Mesendoderm (in vitro differentiated cells): ENCODE data around the gene NUP153.
"Not testable (repeated sequence)": the region's sequence is repeated elsewhere in the genome, so short reads cannot be mapped to it uniquely, and the experiment has no call there.

ENCODE experiments used
- DNase-seq: peaks from one replicate; pipeline ENCODE4 v3.0.0; 2013
- H2AK5ac ChIP-seq: 2 replicates; pipeline ENCODE4 v1.6.1; 2013; ENCODE audit warnings: low read length, inconsistent platforms
- H2BK120ac ChIP-seq: 2 replicates; pipeline ENCODE4 v1.6.1; 2013; ENCODE audit warnings: low read depth, mild to moderate bottlenecking, low read length, moderate library complexity, mixed read lengths
- H2BK15ac ChIP-seq: replicated peaks from 2 replicates; pipeline ENCODE4 v1.6.1; 2013; ENCODE audit warnings: low read depth, mild to moderate bottlenecking, moderate library complexity
- H2BK5ac ChIP-seq: 2 replicates; pipeline ENCODE4 v1.6.1; 2013; ENCODE audit warnings: low read length, inconsistent platforms
- H3K18ac ChIP-seq: 2 replicates; pipeline ENCODE4 v1.6.1; 2013; ENCODE audit warnings: mild to moderate bottlenecking, low read length, mixed read lengths
- H3K23ac ChIP-seq: one replicate; pipeline ENCODE4 v1.6.1; 2013; ENCODE audit warnings: low read length
- H3K27ac ChIP-seq: 2 replicates; pipeline ENCODE4 v1.5.1; 2013; ENCODE audit warnings: low read depth, mild to moderate bottlenecking, inconsistent platforms, low read length, moderate library complexity
- H3K27me3 ChIP-seq: 2 replicates; pipeline ENCODE4 v1.6.1; 2013; ENCODE audit warnings: low read length, control low read depth, mild to moderate bottlenecking, inconsistent platforms; ENCODE audit not compliant: insufficient read depth, poor library complexity
- H3K36me3 ChIP-seq: 2 replicates; pipeline ENCODE4 v1.6.1; 2013; ENCODE audit warnings: low read length, inconsistent platforms; ENCODE audit not compliant: control insufficient read depth, insufficient read depth
- H3K4ac ChIP-seq: one replicate; pipeline ENCODE4 v1.6.1; 2013; ENCODE audit warnings: low read depth, mild to moderate bottlenecking, low read length, moderate library complexity
- H3K4me1 ChIP-seq: 2 replicates; pipeline ENCODE4 v1.6.1; 2013; ENCODE audit warnings: low read depth, low read length, inconsistent platforms; ENCODE audit not compliant: control insufficient read depth
- H3K4me2 ChIP-seq: 2 replicates; pipeline ENCODE4 v1.6.1; 2013; ENCODE audit warnings: low read length
- H3K4me3 ChIP-seq: 2 replicates; pipeline ENCODE4 v1.5.1; 2013; ENCODE audit warnings: mild to moderate bottlenecking, low read length
- H3K56ac ChIP-seq: one replicate; pipeline ENCODE4 v1.6.1; 2013; ENCODE audit warnings: low read length
- H3K79me1 ChIP-seq: 2 replicates; pipeline ENCODE4 v1.6.1; 2013; ENCODE audit warnings: low read length, inconsistent platforms
- H3K79me2 ChIP-seq: 2 replicates; pipeline ENCODE4 v1.6.1; 2013; ENCODE audit warnings: mild to moderate bottlenecking, low read length; ENCODE audit not compliant: control insufficient read depth, insufficient read depth
- H3K9ac ChIP-seq: 2 replicates; pipeline ENCODE4 v1.6.1; 2013; ENCODE audit warnings: low read length, inconsistent platforms
- H4K5ac ChIP-seq: one replicate; pipeline ENCODE4 v1.6.1; 2013; ENCODE audit warnings: low read length
- H4K8ac ChIP-seq: one replicate; pipeline ENCODE4 v1.6.1; 2013; ENCODE audit warnings: low read depth, mild to moderate bottlenecking, control low read depth, low read length, moderate library complexity
- WGBS: extraction: QIAGEN DNeasy Blood & Tissue Kit; methylation state at CpG from one replicate; pipeline ENCODE4 v1.1.7; 2013; ENCODE audit warnings: low lambda C conversion rate, missing lambda C conversion rate; ENCODE audit not compliant: insufficient coverage; ENCODE audit errors: extremely low coverage; 5-methylcytosine and 5-hydroxymethylcytosine counted together

The NUP153 gene

DNA sequence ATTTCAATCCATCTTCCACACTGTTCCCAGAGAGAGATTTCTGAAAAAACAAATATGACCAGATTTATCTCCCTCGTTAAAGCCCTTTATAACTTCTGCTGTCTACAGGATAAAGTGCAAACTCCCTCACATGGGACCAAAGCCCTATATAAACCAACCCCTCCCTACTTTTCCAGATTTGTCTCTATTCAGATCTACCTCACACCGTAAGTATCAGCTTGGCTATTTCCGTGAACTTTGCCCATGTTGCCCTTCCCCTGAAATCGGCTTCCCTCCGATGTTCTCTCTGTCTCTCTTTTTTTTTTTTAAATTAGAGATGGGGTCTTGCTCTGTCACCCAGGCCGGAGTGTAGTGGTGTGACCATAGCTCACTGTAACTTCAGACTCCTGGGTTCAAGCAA is 118.7 kb downstream of the NUP153 start:
- H3K56ac ChIP-seq = no peak overlapping the region
- H3K36me3 ChIP-seq = no peaks in the 10 kb centered on the region
- H3K9ac ChIP-seq = no peak overlapping the region
- no peaks in the 10 kb centered on the region for H3K27me3 ChIP-seq
- no peak overlapping the region for H2BK15ac ChIP-seq
- no peak overlapping the region for H4K5ac ChIP-seq
- WGBS = no CpG with 5 or more reads among the region's 6 CpGs
- no peaks in the 10 kb centered on the region for H3K79me1 ChIP-seq
- H2BK120ac ChIP-seq = no peak overlapping the region
- H3K4me2 ChIP-seq = no peak overlapping the region
- H2AK5ac ChIP-seq = no peak overlapping the region
- no peak overlapping the region for H2BK5ac ChIP-seq
- H3K23ac ChIP-seq = no peak overlapping the region
- no peak overlapping the region for H3K27ac ChIP-seq
- H3K4ac ChIP-seq = no peak overlapping the region
- H3K4me1 ChIP-seq = no peaks in the 10 kb centered on the region
- H3K79me2 ChIP-seq = no peaks in the 10 kb centered on the region
- no peak for DNase-seq
- no peak overlapping the region for H3K18ac ChIP-seq
- H3K4me3 ChIP-seq = no peak overlapping the region
- no peak overlapping the region for H4K8ac ChIP-seq

DNA sequence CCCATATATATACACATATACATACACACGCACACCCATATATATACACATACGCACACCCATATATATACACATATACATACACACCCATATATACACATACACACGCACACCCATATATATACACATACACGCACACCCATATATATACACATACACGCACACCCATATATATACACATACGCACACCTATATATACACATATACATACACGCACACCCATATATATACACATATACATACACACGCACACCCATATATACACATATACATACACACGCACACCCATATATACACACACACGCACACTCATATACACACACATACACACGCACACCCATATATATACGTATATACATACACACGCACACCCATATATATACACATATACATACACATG is 120.1 kb downstream of the NUP153 start:
- 98% methylated on average over 13 of the region's 13 CpGs for WGBS

DNA sequence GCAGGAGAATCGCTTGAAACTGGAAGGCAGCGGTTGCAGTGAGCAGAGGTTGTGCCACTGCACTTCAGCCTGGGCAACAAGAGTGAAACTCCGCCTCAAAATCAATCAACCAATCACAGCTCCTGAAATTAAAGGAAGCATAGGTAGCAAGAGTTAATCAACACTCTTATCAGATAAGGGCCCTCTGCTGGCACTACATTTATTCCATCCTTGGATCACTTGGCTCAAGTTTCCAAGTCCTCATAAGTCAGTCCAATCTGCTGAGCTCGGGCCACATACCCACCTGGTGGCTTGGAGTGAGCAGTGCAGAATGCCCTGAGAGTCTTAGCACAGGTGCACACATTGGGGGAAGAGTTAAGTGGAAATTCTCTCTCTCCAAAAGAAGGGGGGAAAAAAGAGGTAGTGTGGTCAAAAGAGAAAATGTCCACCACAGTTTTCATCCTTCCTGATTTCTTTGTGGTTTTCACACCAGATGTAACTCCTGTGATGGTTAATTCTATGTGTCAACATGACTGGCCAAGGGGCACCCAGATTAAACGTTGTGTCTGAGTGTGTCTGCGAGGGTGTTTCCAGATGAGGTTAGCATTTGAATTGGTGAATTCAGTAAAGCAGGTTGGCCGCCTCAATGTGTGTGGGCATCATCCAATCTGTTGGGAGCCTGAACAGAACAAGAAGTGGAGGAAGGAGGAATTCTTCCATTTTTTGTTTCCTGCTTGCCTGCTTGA is 120.8 kb downstream of the NUP153 start:
- Histone ChIP-seq H4K5ac (no peak overlapping the region), H2BK15ac (no peak overlapping the region), H3K36me3 (no peaks in the 10 kb centered on the region), H2BK120ac (no peak overlapping the region), H3K9ac (no peak overlapping the region), H3K27me3 (no peaks in the 10 kb centered on the region), H3K4me2 (no peak overlapping the region), H3K4me3 (no peak overlapping the region), H3K23ac (no peak overlapping the region), H3K18ac (no peak overlapping the region), H2AK5ac (no peak overlapping the region), H4K8ac (no peak overlapping the region), H3K56ac (no peak overlapping the region), H3K79me2 (no peaks in the 10 kb centered on the region), H2BK5ac (no peak overlapping the region), H3K79me1 (no peaks in the 10 kb centered on the region), H3K4ac (no peak overlapping the region), H3K4me1 (no peaks in the 10 kb centered on the region), H3K27ac (no peak overlapping the region)
- DNase-seq = peak; percentile 90
- WGBS = no CpG with 5 or more reads among the region's 7 CpGs

More for the DNA sequence above, 120.1 kb downstream of the NUP153 start:
- H4K5ac ChIP-seq, H3K27ac ChIP-seq, DNase-seq, H3K4me3 ChIP-seq, H2BK120ac ChIP-seq, H3K36me3 ChIP-seq, H3K4me2 ChIP-seq, H3K79me1 ChIP-seq, H2BK15ac ChIP-seq, H2AK5ac ChIP-seq, H2BK5ac ChIP-seq, H3K27me3 ChIP-seq, H4K8ac ChIP-seq, H3K9ac ChIP-seq, H3K23ac ChIP-seq, H3K18ac ChIP-seq, H3K4me1 ChIP-seq, H3K79me2 ChIP-seq, H3K4ac ChIP-seq, H3K56ac ChIP-seq: not testable (repeated sequence)

DNA sequence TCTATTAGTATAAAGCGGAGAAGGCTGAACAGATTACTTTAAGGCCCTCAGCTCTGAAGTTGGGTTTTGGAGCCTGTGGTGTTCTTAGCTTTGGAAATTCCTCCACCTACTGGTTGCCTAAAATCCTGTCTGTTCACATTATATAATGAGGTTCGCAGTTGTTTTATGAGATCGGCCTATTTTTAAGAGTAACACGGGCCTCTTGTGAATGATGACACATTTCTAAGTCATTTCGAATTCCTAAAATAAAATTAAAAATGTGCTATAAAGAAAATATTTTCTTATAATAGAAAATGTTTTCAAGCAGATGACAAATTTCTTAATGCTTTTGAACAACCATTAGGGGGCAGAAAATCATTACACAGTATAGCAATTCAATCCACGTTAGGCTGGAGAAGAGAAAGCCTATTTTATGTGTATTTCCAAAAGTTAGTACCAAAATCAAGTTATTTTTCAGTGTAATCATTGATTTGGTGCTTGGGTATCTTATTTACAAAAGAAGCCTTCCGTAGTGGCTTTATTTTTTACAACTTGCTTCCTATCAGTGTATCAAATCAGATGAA is 122.4 kb downstream of the NUP153 start:
- no peaks in the 10 kb centered on the region for H3K27me3 ChIP-seq
- H2BK120ac ChIP-seq = no peak overlapping the region
- no peak overlapping the region for H2BK15ac ChIP-seq
- H4K8ac ChIP-seq = no peak overlapping the region
- no peak overlapping the region for H4K5ac ChIP-seq
- WGBS = no CpG with 5 or more reads among the region's 7 CpGs
- no peak overlapping the region for H3K4me2 ChIP-seq
- H3K4ac ChIP-seq = no peak overlapping the region
- H3K79me1 ChIP-seq = no peaks in the 10 kb centered on the region
- no peak overlapping the region for H3K27ac ChIP-seq
- H3K9ac ChIP-seq = no peak overlapping the region
- H3K23ac ChIP-seq = no peak overlapping the region
- no peak overlapping the region for H2BK5ac ChIP-seq
- no peak overlapping the region for H2AK5ac ChIP-seq
- peak; percentile 74 for DNase-seq
- H3K36me3 ChIP-seq = no peaks in the 10 kb centered on the region
- H3K79me2 ChIP-seq = no peaks in the 10 kb centered on the region
- no peak overlapping the region for H3K18ac ChIP-seq
- no peak overlapping the region for H3K4me3 ChIP-seq
- H3K4me1 ChIP-seq = no peaks in the 10 kb centered on the region
- H3K56ac ChIP-seq = no peak overlapping the region

DNA sequence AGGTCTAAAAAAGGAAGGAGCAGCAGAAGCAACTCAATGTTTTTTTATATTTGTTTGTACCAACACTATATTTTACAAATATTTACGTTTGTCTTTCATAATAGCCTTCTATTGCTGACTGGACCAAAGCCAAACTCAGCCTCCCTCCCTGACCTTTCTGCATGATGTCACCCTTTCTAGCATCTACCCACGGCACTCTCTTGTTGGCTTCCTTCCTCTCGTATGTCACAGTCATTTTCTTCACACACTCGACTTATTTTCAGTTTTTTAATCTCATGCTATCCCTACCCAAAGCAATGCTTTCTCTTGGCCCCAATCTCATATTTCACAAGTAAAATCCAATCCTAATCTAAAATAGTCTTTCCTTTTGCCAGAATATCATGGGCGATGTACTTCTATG is 122.9 kb downstream of the NUP153 start:
- H2BK5ac ChIP-seq = no peak overlapping the region
- no peak overlapping the region for H3K9ac ChIP-seq
- H3K36me3 ChIP-seq = no peaks in the 10 kb centered on the region
- no peaks in the 10 kb centered on the region for H3K79me2 ChIP-seq
- H4K5ac ChIP-seq = no peak overlapping the region
- H3K27ac ChIP-seq = no peak overlapping the region
- no peak overlapping the region for H3K23ac ChIP-seq
- peak overlapping the region; percentile 56 for H3K56ac ChIP-seq
- no peak overlapping the region for H3K18ac ChIP-seq
- no peak overlapping the region for H3K4me3 ChIP-seq
- no CpG with 5 or more reads among the region's 5 CpGs for WGBS
- no peak overlapping the region for H2AK5ac ChIP-seq
- no peaks in the 10 kb centered on the region for H3K27me3 ChIP-seq
- no peak for DNase-seq
- no peak overlapping the region for H2BK15ac ChIP-seq
- no peaks in the 10 kb centered on the region for H3K4me1 ChIP-seq
- no peak overlapping the region for H3K4me2 ChIP-seq
- no peak overlapping the region for H4K8ac ChIP-seq
- H3K79me1 ChIP-seq = no peaks in the 10 kb centered on the region
- no peak overlapping the region for H2BK120ac ChIP-seq
- H3K4ac ChIP-seq = no peak overlapping the region

DNA sequence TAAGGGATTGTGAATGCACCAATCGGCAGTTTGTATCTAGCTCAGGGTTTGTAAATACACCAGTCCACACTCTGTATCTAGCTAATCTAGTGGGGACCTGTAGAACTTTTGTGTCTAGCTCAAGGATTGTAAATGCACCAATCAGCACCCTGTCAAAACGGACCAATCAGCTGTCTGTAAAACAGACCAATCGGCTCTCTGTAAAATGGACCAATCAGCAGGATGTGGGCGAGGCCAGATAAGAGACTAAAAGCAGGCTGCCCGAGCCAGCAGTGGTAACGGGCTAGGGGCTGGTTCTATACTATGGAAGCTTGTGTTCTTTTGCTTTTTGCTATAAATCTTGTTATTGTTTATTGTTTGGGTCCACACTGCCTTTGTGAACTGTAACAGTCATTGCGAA is 125.4 kb downstream of the NUP153 start:
- not testable (repeated sequence) for H3K4me2 ChIP-seq, H3K4ac ChIP-seq, H3K18ac ChIP-seq, H2BK15ac ChIP-seq, H3K9ac ChIP-seq, H3K79me2 ChIP-seq, H3K56ac ChIP-seq, DNase-seq, H4K8ac ChIP-seq, H2AK5ac ChIP-seq, H3K36me3 ChIP-seq, H2BK5ac ChIP-seq, H3K79me1 ChIP-seq, H3K4me1 ChIP-seq, H2BK120ac ChIP-seq, H3K27ac ChIP-seq, H3K4me3 ChIP-seq, H3K23ac ChIP-seq, H4K5ac ChIP-seq, H3K27me3 ChIP-seq
- no CpG with 5 or more reads among the region's 7 CpGs for WGBS
